Measurements from ENCODE around the gene C8B.

Gene C8B

GRCh38 chr1:56965916-56966697 lies at the start of gene C8B:
TSS of gene C8B (minus strand) at chr1:56966015. CDS start at chr1:56965948, 67 bp downstream.
- DNase-seq (ENCODE audit: low spot score) = no peak

GRCh38 chr1:57015071-57015470 lies 49.3 kb upstream of the C8B start:
- no peak for DNase-seq (ENCODE audit: low spot score)

- DNase-seq (ENCODE audit: low spot score) = no peak
Observed at GRCh38 chr1:57013522-57013921, 47.7 kb upstream of the C8B start.

GRCh38 chr1:57012315-57012714 lies 46.5 kb upstream of the C8B start:
- no peak for DNase-seq (ENCODE audit: low spot score)

- no peak for DNase-seq (ENCODE audit: low spot score)
Observed at GRCh38 chr1:57010511-57010910, 44.7 kb upstream of the C8B start.

GRCh38 chr1:57007948-57008347 lies 42.1 kb upstream of the C8B start:
- DNase-seq (ENCODE audit: low spot score) = no peak

GRCh38 chr1:57007472-57007871 lies 41.7 kb upstream of the C8B start:
- DNase-seq (ENCODE audit: low spot score) = no peak

- DNase-seq (ENCODE audit: low spot score) = no peak
Observed at GRCh38 chr1:57003398-57004139, 37.8 kb upstream of the C8B start.

GRCh38 chr1:56995414-56996100 lies 29.7 kb upstream of the C8B start:
- no peak for DNase-seq (ENCODE audit: low spot score)

- no peak for DNase-seq (ENCODE audit: low spot score)
Observed at GRCh38 chr1:56993475-56993874, 27.7 kb upstream of the C8B start.

GRCh38 chr1:56992318-56993125 lies 26.7 kb upstream of the C8B start:
- DNase-seq (ENCODE audit: low spot score) = no peak

GRCh38 chr1:56991576-56991975 lies 25.8 kb upstream of the C8B start:
- no peak for DNase-seq (ENCODE audit: low spot score)

- DNase-seq (ENCODE audit: low spot score) = no peak
Observed at GRCh38 chr1:56986397-56986796, 20.6 kb upstream of the C8B start.

- DNase-seq (ENCODE audit: low spot score) = no peak
Observed at GRCh38 chr1:56985857-56986256, 20.0 kb upstream of the C8B start.

GRCh38 chr1:56983484-56983883 lies 17.7 kb upstream of the C8B start:
- DNase-seq (ENCODE audit: low spot score) = no peak

GRCh38 chr1:56979986-56980755 lies 14.4 kb upstream of the C8B start:
- no peak for DNase-seq (ENCODE audit: low spot score)

GRCh38 chr1:56978819-56979218 lies 13.0 kb upstream of the C8B start:
- no peak for DNase-seq (ENCODE audit: low spot score)

GRCh38 chr1:56977910-56978309 lies 12.1 kb upstream of the C8B start:
- no peak for DNase-seq (ENCODE audit: low spot score)

GRCh38 chr1:56975446-56975845 lies 9.6 kb upstream of the C8B start:
- DNase-seq (ENCODE audit: low spot score) = no peak

GRCh38 chr1:56973923-56974742 lies 8.3 kb upstream of the C8B start:
- DNase-seq (ENCODE audit: low spot score) = no peak

All from hepatic stellate cell (primary cell).